Measurements from ENCODE around the gene PLIN1. TPM values are rescaled to one million over a fixed set of nuclear protein-coding genes. Genes with fewer than 3 reads are reported as not detected.
A peak's percentile ranks its signal among the peaks of the same experiment; 100 is the strongest.
"Not testable (repeated sequence)": the region's sequence is repeated elsewhere in the genome, so short reads cannot be mapped to it uniquely, and the experiment has no call there.

The PLIN1 gene, protein sequence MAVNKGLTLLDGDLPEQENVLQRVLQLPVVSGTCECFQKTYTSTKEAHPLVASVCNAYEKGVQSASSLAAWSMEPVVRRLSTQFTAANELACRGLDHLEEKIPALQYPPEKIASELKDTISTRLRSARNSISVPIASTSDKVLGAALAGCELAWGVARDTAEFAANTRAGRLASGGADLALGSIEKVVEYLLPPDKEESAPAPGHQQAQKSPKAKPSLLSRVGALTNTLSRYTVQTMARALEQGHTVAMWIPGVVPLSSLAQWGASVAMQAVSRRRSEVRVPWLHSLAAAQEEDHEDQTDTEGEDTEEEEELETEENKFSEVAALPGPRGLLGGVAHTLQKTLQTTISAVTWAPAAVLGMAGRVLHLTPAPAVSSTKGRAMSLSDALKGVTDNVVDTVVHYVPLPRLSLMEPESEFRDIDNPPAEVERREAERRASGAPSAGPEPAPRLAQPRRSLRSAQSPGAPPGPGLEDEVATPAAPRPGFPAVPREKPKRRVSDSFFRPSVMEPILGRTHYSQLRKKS
- 4.6 TPM for total RNA-seq

DNA sequence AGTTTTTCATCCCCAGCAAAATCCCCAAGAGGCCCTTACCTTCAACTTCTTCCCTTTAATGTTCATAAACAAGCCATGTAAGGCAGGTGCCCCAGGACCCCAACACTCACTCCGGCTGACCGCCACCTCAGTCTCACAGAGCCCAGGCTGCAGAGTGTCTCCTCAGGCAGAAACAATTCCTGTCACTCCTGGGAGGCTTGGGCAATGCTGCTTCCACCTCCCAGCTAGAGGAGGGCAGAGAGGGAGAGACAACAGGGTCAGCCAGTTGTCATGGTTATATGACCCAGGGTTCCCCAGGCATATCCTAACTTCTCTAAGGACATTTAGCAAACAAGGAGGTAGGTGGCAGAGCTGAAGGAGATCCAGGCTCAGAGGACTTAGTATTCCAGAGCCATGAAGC lies at the start of gene PLIN1:
PLIN1 (minus strand) TSS at position 156 of the 400 bp plus-strand sequence. CDS start 1,878 bp downstream, outside the sequence.
- no peak for DNase-seq (ENCODE audit: low spot score)

GRCh38 chr15:89728254-89728653 lies 49.1 kb upstream of the PLIN1 start:
- no peak for DNase-seq (ENCODE audit: low spot score)

- no peak for DNase-seq (ENCODE audit: low spot score)
Measured at GRCh38 chr15:89725064-89725463, 45.9 kb upstream of the PLIN1 start.

- no peak for DNase-seq (ENCODE audit: low spot score)
Measured at GRCh38 chr15:89724621-89725020, 45.5 kb upstream of the PLIN1 start.

DNA sequence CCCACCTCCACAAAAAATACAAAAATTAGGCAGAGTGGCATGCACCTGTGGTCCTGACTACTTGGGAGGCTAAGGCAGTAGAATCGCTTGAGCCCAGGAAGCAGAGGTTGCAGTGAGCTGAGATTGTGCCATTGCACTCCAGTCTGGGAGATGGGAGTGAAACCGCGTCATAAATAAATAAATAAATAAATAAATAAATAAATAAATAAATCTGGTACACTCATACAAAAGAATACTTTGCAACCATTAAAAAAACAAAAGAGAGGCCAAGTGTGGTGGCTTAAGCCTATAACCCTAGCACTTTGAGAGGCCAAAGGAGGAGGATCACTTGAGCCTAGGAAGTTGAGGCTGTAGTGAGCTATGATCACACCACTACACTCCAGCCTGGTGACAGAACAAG lies 43.9 kb upstream of the PLIN1 start:
- DNase-seq (ENCODE audit: low spot score) = no peak

- DNase-seq (ENCODE audit: low spot score) = no peak
Measured at GRCh38 chr15:89714775-89715174, 35.6 kb upstream of the PLIN1 start.

DNA sequence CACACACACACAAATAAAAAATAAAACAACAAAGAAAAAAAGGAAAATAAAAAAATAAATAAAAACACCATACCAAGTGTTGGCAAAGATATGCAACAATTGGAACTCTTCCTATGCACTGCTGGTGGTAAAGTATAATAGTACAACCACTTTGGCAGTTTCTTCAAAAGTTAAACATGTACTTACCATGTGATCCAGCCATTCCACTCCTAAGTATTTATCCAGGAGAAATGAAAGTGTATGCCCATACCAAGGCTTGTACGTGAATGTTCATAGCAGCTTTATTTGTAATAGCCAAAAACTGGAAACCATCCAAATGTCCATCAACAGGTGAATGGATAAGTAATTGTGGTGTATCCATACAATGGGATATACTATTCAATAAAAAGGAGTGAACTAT lies 28.4 kb upstream of the PLIN1 start:
- DNase-seq (ENCODE audit: low spot score) = no peak

GRCh38 chr15:89704411-89704810 lies 25.2 kb upstream of the PLIN1 start:
- DNase-seq (ENCODE audit: low spot score) = no peak

DNA sequence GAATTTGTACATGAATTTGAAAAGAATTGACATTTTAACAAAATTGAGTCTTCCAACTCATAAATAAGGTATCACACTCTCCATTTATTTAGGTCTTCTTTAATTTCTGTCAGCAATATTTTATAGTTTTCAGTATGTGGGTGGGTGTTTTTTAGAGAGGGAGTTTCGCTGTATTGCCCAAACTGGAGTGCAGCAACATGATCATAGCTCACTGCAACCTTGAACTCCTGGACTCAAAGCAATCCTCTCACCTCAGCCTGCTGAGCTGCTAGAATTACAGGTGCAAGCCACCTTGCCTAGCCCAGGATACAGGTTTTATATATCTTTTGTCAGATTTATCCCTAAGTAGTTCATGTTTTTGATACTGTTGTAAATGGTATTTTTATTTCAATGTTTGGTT lies 16.0 kb upstream of the PLIN1 start:
- DNase-seq (ENCODE audit: low spot score) = no peak

GRCh38 chr15:89693696-89694095 lies 14.5 kb upstream of the PLIN1 start:
- DNase-seq (ENCODE audit: low spot score) = no peak

GRCh38 chr15:89693091-89693490 lies 13.9 kb upstream of the PLIN1 start:
- DNase-seq (ENCODE audit: low spot score) = no peak

DNA sequence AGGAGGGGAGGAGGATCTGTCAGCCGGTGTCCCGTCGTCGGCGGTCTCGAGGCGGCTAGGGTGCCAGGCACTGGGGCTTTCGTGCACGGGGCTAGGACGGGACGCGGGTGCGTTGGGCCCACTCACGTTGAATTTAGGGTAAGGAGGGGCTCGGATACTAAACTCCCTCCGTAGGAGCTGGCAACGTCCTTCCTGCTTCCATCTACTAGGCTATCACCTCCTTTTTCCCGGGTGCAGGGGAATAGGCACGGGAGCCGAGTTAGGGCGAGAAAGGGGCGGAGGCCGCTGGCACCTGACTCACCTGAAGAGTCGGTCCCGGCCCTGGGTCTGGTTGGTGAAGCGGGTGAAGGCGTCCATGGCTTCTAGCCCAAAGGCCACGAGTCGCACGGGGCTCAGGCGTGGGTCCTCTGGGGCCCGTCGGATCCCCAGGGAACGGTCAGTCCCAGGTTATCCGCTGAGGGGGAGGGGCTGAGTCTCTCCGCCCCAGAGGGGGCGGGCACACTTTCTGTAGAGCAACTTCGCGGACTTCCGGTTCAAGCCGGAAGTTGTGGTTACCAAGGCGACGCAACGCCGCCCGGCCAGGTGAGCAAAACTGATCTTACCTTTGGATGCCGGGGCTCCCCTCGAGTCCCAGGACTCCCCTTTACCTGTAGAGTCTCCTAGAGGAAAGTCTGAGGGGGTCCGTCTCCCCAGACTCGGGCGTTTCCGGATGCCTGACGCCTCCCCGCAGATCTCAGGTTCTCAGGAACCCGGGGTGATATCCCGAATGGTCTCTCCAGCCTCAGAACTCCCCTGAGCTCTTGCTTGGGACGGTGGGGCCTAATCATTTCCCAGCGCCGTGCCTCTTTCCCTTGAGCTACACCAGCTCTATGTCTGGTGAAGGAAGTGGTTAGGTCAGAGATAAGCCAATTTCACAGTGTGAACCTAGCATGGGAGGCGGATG lies 11.4 kb upstream of the PLIN1 start, which contains the start of the genes PEX11A and WDR93:
PEX11A (minus strand) TSS at position 479 of the 943 bp plus-strand sequence; CDS start at position 357, 122 bp downstream.
WDR93 (plus strand) TSS at position 536 of the 943 bp plus-strand sequence. CDS start 10,936 bp downstream, outside the sequence.
- peak; percentile 92 for DNase-seq (ENCODE audit: low spot score)

DNA sequence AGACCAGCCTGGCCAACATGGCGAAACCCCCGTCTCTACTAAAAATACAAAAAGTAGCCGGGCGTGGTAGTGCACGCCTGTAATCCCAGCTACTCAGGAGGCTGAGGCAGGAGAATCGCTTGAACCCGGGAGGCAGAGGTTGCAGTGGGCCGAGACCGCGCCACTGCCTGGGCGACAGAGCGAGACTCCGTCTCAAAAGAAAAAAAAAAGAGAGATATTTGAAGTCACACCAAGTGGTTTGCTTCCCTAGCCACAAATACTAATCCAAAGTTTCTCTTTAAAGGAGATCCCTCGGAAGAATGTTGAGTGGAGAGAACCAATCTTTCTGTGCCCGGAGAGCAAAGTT lies 10.7 kb upstream of the PLIN1 start:
- DNase-seq (ENCODE audit: low spot score) = not testable (repeated sequence)

GRCh38 chr15:89686522-89686921 lies 7.4 kb upstream of the PLIN1 start:
- DNase-seq (ENCODE audit: low spot score) = no peak

DNA sequence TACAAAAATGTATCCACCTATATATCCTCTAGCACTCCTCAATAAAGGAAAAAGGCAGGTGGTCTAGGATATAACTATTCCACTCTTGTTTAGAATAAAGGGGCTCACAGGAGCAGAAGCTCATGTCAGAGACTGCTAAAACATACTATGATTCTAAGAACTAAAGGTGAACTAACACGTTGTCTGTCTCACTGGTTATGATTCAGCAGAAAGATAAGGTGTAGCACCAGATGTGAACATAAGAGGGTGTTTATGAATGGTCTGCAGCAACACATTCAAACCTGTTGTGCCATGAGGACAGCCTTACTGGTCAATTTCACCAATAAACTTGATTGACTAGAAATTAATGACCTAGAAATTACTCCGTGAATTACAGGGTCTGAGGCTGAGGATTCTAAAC lies 6.8 kb upstream of the PLIN1 start:
- no peak for DNase-seq (ENCODE audit: low spot score)

- DNase-seq (ENCODE audit: low spot score) = no peak
Measured at GRCh38 chr15:89681146-89681545, 2.0 kb upstream of the PLIN1 start.

- DNase-seq (ENCODE audit: low spot score) = peak; percentile 82
Measured at GRCh38 chr15:89680282-89680873, 1.2 kb upstream of the PLIN1 start.

DNA sequence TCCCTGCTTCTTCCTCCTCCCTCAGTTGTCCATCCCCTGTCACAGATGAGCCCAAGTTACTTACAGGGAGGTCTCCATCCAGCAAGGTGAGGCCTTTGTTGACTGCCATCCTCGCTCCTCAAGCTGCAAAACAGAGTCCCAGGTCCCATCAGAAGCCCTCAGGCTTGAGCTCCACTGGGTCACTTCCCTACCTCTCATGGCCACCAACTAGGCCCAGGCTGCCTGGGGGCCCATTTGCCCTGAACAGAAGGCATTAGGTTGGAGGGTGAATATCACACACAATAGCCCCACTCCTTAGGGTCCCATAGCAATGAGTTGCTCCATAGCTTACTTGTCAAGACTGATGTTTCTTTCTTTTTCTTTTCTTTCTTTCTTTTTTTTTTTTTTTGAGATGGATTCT lies 1.8 kb downstream of the PLIN1 start:
- peak; percentile 17 for DNase-seq (ENCODE audit: low spot score)

- DNase-seq (ENCODE audit: low spot score) = no peak
Measured at GRCh38 chr15:89675606-89676005, 3.6 kb downstream of the PLIN1 start.

GRCh38 chr15:89674526-89674925 lies 4.6 kb downstream of the PLIN1 start:
- DNase-seq (ENCODE audit: low spot score) = peak; percentile 29

- DNase-seq (ENCODE audit: low spot score) = peak; percentile 42
Measured at GRCh38 chr15:89673165-89673512, 6.0 kb downstream of the PLIN1 start.
